Smooth muscle cell (in vitro differentiated cells): ENCODE data around the gene TFPT. TPM values are rescaled to one million over a fixed set of nuclear protein-coding genes. Genes with fewer than 3 reads are reported as not detected.

Source experiments
- DNase-seq: peaks from one replicate; lab custom pipeline; 2025; ENCODE audit not compliant: unreplicated experiment; lab: John Stamatoyannopoulos, UW
- H2AFZ ChIP-seq: fragments of 200-600 bp; sonication (generic); 2 replicates; pipeline ENCODE4 v1.6.0; 2016; ENCODE audit warnings: antibody characterized with exemption, low read depth, mild to moderate bottlenecking
- H3F3A ChIP-seq: fragments of 200-600 bp; sonication (generic); 2 replicates; pipeline ENCODE4 v1.6.0; 2017; ENCODE audit warnings: antibody characterized with exemption, low read depth
- H3K27ac ChIP-seq: fragments of 200-600 bp; sonication (generic); 2 replicates; pipeline ENCODE4 v1.5.1; 2016; ENCODE audit warnings: low read depth, mild to moderate bottlenecking
- H3K27me3 ChIP-seq: fragments of 200-600 bp; sonication (generic); 2 replicates; pipeline ENCODE4 v1.6.1; 2016; ENCODE audit warnings: low read depth, mild to moderate bottlenecking
- H3K36me3 ChIP-seq: fragments of 200-600 bp; sonication (generic); 2 replicates; pipeline ENCODE4 v1.5.1; 2016; ENCODE audit warnings: low read depth
- H3K4me1 ChIP-seq: fragments of 200-600 bp; sonication (generic); 2 replicates; pipeline ENCODE4 v1.5.1; 2016; ENCODE audit warnings: low read depth
- H3K4me2 ChIP-seq: fragments of 200-600 bp; sonication (generic); 2 replicates; pipeline ENCODE4 v1.6.0; 2016; ENCODE audit warnings: mild to moderate bottlenecking
- H3K4me3 ChIP-seq: fragments of 200-600 bp; sonication (generic); 2 replicates; pipeline ENCODE4 v1.5.1; 2016; ENCODE audit warnings: mild to moderate bottlenecking
- H3K79me2 ChIP-seq: fragments of 200-600 bp; sonication (generic); 2 replicates; pipeline ENCODE4 v1.6.0; 2016; ENCODE audit warnings: low read depth, mild to moderate bottlenecking
- H3K9ac ChIP-seq: fragments of 200-600 bp; sonication (generic); 2 replicates; pipeline ENCODE4 v1.6.0; 2016; ENCODE audit warnings: low read depth
- H3K9me3 ChIP-seq: fragments of 200-600 bp; sonication (generic); replicated peaks from 2 replicates; pipeline ENCODE4 v1.5.1; 2016; ENCODE audit warnings: low read depth
- H4K20me1 ChIP-seq: fragments of 200-600 bp; sonication (generic); 2 replicates; pipeline ENCODE4 v1.6.0; 2016; ENCODE audit warnings: low read depth
- WGBS: methylation state at CpG from one replicate; pipeline ENCODE4 v1.1.7; 2016; ENCODE audit warnings: low lambda C conversion rate; 5-methylcytosine and 5-hydroxymethylcytosine counted together
- polyA plus RNA-seq: library from polyadenylated mRNA; unstranded; fragments of >200 nt; fragmentation: Nextera tagmentation; extraction: Ambion mirVana; gene quantifications from 2 replicates; pipeline ENCODE4 v1.2.1, GENCODE V29; 2016
- total RNA-seq: library from RNA; depleted of rRNA; stranded (reverse); fragments of >200 nt; gene quantifications from 2 replicates; pipeline ENCODE4 v1.2.3, GENCODE V29; 2014
- TF ChIP-seq, protein P1 (sequence below): fragments of 200-600 bp; sonication (generic); IDR thresholded peaks from 2 replicates; pipeline ENCODE4 v1.5.1; 2017; ENCODE audit warnings: borderline replicate concordance, mild to moderate bottlenecking, antibody characterized with exemption; ENCODE audit not compliant: insufficient read depth, poor library complexity, severe bottlenecking

TFPT gene
- total and polyA plus RNA-seq, 2 experiments from 2014 or later = 17.1 to 56.0 TPM

- no peak for DNase-seq
- no peaks in the 10 kb centered on the region for H4K20me1 ChIP-seq
- no peak overlapping the region for H3K4me3 ChIP-seq
- H3K4me2 ChIP-seq = no peak overlapping the region
- H3F3A ChIP-seq = no peaks in the 10 kb centered on the region
- H3K27me3 ChIP-seq = peaks cover 3% of the 10 kb centered on the region
- H3K36me3 ChIP-seq = no peaks in the 10 kb centered on the region
- TF ChIP-seq, protein P1, sequence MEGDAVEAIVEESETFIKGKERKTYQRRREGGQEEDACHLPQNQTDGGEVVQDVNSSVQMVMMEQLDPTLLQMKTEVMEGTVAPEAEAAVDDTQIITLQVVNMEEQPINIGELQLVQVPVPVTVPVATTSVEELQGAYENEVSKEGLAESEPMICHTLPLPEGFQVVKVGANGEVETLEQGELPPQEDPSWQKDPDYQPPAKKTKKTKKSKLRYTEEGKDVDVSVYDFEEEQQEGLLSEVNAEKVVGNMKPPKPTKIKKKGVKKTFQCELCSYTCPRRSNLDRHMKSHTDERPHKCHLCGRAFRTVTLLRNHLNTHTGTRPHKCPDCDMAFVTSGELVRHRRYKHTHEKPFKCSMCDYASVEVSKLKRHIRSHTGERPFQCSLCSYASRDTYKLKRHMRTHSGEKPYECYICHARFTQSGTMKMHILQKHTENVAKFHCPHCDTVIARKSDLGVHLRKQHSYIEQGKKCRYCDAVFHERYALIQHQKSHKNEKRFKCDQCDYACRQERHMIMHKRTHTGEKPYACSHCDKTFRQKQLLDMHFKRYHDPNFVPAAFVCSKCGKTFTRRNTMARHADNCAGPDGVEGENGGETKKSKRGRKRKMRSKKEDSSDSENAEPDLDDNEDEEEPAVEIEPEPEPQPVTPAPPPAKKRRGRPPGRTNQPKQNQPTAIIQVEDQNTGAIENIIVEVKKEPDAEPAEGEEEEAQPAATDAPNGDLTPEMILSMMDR = no peak
- WGBS = 91% methylated on average over 17 of the region's 17 CpGs
- no peak overlapping the region for H3K9ac ChIP-seq
- H3K9me3 ChIP-seq = no peaks in the 10 kb centered on the region
- no peak overlapping the region for H3K27ac ChIP-seq
- no peaks in the 10 kb centered on the region for H3K4me1 ChIP-seq
- no peaks in the 10 kb centered on the region for H3K79me2 ChIP-seq
- no peak overlapping the region for H2AFZ ChIP-seq
Measured at GRCh38 chr19:54094426-54095000, 20.9 kb downstream of the TFPT start.

- WGBS = 93% methylated on average over 3 of the region's 3 CpGs
- no peaks in the 10 kb centered on the region for H3K79me2 ChIP-seq
Measured at GRCh38 chr19:54084410-54084809, 31.0 kb downstream of the TFPT start.

GRCh38 chr19:54081032-54081431 lies 34.4 kb downstream of the TFPT start, which contains the start of gene TARM1:
Gene TARM1, minus strand, starts transcription at chr19:54081365. Its CDS starts 25 bp downstream, at chr19:54081340.
- no peak within 1 kb of the TSS for H2AFZ ChIP-seq
- no peak within 1 kb of the TSS for H3K9ac ChIP-seq
- no peaks in the 10 kb centered on the region for H3K79me2 ChIP-seq
- H3K27ac ChIP-seq = no peak within 1 kb of the TSS
- H3K36me3 ChIP-seq = no peaks in the 10 kb centered on the region
- no peak for DNase-seq
- 91% methylated on average over 7 of the region's 7 CpGs for WGBS
- H3K27me3 ChIP-seq = no peaks in the 10 kb centered on the region
- no peak within 1 kb of the TSS for H3K4me3 ChIP-seq
- no peaks in the 10 kb centered on the region for H3F3A ChIP-seq
- no peaks in the 10 kb centered on the region for H3K4me1 ChIP-seq
- H4K20me1 ChIP-seq = no peaks in the 10 kb centered on the region
- H3K4me2 ChIP-seq = no peak within 1 kb of the TSS
- no peaks in the 10 kb centered on the region for H3K9me3 ChIP-seq
- TF ChIP-seq, protein P1 = no peak

More at GRCh38 chr19:54084410-54084809, 31.0 kb downstream of the TFPT start:
- no peaks in the 10 kb centered on the region for H3K9me3 ChIP-seq
- H4K20me1 ChIP-seq = no peaks in the 10 kb centered on the region
- no peak overlapping the region for H3K9ac ChIP-seq
- no peaks in the 10 kb centered on the region for H3K4me1 ChIP-seq
- no peak overlapping the region for H2AFZ ChIP-seq
- no peak overlapping the region for H3K4me2 ChIP-seq
- DNase-seq = no peak
- H3K27me3 ChIP-seq = no peaks in the 10 kb centered on the region
- H3K4me3 ChIP-seq = no peak overlapping the region
- H3K36me3 ChIP-seq = no peaks in the 10 kb centered on the region
- TF ChIP-seq, protein P1 = no peak
- H3F3A ChIP-seq = no peaks in the 10 kb centered on the region
- H3K27ac ChIP-seq = no peak overlapping the region

DNA sequence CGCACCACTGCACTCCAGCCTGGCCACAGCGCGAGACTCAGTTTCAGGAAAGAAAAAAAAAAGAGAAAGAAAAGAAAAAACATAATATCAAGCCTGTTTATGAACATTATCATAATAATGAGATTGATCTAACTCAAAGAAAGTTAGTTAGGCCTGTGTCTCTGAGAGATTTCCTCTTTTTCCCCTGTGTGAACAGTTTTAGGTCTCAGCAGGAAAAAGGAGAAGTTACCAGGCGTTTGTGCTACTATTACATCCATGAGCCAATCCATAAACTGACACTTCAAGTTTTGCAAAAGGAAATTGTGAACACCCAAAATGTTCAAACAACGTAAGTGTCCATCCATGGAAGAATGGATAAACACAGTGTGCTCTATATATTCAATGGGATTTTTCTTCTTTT lies 38.1 kb downstream of the TFPT start:
- Histone ChIP-seq H3K79me2 (no peaks in the 10 kb centered on the region), H2AFZ (no peak overlapping the region), H3K4me1 (no peaks in the 10 kb centered on the region), H4K20me1 (no peaks in the 10 kb centered on the region), H3K27ac (no peak overlapping the region), H3K4me3 (no peak overlapping the region), H3F3A (no peaks in the 10 kb centered on the region), H3K9me3 (no peaks in the 10 kb centered on the region), H3K4me2 (no peak overlapping the region), H3K9ac (no peak overlapping the region), H3K27me3 (no peaks in the 10 kb centered on the region), H3K36me3 (no peaks in the 10 kb centered on the region)
- DNase-seq = no peak
- TF ChIP-seq, protein P1 = no peak
- WGBS = 91% methylated on average over 5 of the region's 5 CpGs
